Kidney (tissue), 14 donors: ENCODE measurements around the gene ZNF189. TPM values are rescaled to one million over a fixed set of nuclear protein-coding genes. Genes with fewer than 3 reads are reported as not detected.

Experiments
- DNase-seq, 5 donors: peaks; one replicate each; pipeline ENCODE4 v3.0.0-alpha.2; 2013 to 2020
- FAIRE-seq: peaks from 2 replicates; lab custom pipeline; 2012; peaks lifted over from hg19 to GRCh38; lab: Jason Lieb, UNC
- H3K27ac ChIP-seq, 2 donors: one replicate each; pipeline ENCODE4 v1.7.0; 2013; ENCODE audit warnings: low read depth in 2 of 2, low read length in 2 of 2, inconsistent platforms in 1 of 2
- H3K27me3 ChIP-seq: one replicate; pipeline ENCODE4 v1.7.1; 2013; ENCODE audit warnings: low read length, inconsistent platforms; ENCODE audit not compliant: control insufficient read depth, insufficient read depth
- H3K36me3 ChIP-seq, 3 donors: one replicate each; pipeline versions ENCODE4 v1.7.0 to v1.7.1; 2013; ENCODE audit warnings: low read length in 3 of 3, control low read depth in 1 of 3, inconsistent platforms in 1 of 3; ENCODE audit not compliant: insufficient read depth in 3 of 3, control insufficient read depth in 2 of 3
- H3K4me1 ChIP-seq, 3 donors: one replicate each; pipeline versions ENCODE4 v1.7.0 to v1.7.1; 2013; ENCODE audit warnings: low read length in 3 of 3, inconsistent platforms in 1 of 3, low read depth in 1 of 3; ENCODE audit not compliant: control insufficient read depth in 2 of 3, insufficient read depth in 2 of 3
- H3K4me3 ChIP-seq, 3 donors: one replicate each; pipeline versions ENCODE4 v1.7.0 to v1.8.1; 2013; ENCODE audit warnings: low read length in 3 of 3, control low read depth in 1 of 3, inconsistent platforms in 1 of 3
- H3K9ac ChIP-seq, 3 donors: one replicate each; pipeline versions ENCODE4 v1.7.0 to v1.7.1; 2013; ENCODE audit warnings: low read length in 3 of 3, control low read depth in 1 of 3, inconsistent platforms in 1 of 3
- H3K9me3 ChIP-seq, 3 donors: one replicate each; pipeline versions ENCODE4 v1.7.0 to v1.7.1; 2013; ENCODE audit warnings: low read length in 3 of 3, control low read depth in 1 of 3, inconsistent platforms in 1 of 3; ENCODE audit not compliant: control insufficient read depth in 2 of 3, insufficient read depth in 1 of 3
- intact Hi-C: fragments of 100-400 bp; cut with DNase I; formaldehyde crosslinking; loops from one replicate; pipeline ENCODE4 v1.11.1; 2022
- polyA plus RNA-seq: library from polyadenylated mRNA; stranded (reverse); fragments of 350-450 nt; fragmentation: Illumina TruSeq; extraction: RNeasy Lipid Tissue Mini Kit (QIAGEN cat#74804); gene quantifications from one replicate; pipeline ENCODE4 v1.2.3, GENCODE V29; 2014; ENCODE audit warnings: low read depth, low replicate concordance; ENCODE audit not compliant: insufficient read depth
- total RNA-seq: library from RNA; stranded (reverse); fragmentation: NEBNext Ultra II Directional; extraction: Animal tissue kit (Norgen Biotek cat#: 25700); gene quantifications from one replicate; pipeline ENCODE4 v1.2.1, GENCODE V29; 2021
- TF ChIP-seq, protein P1 (sequence below): IDR thresholded peaks from 3 replicates; pipeline ENCODE4 v1.5.1; 2012; ENCODE audit warnings: mild to moderate bottlenecking, moderate library complexity, borderline replicate concordance; ENCODE audit not compliant: insufficient read depth; ENCODE audit errors: extremely low read depth
- donor health status: control.
- donor health status: control.
- donor health status: control.
- donor health status: control.
- donor health status: control.
- donor health status: DM: yes; HTN: yes; CAD: no.
- donor health status: Normal renal cell carcinoma (clear cell type).

ZNF189 gene
- total and polyA plus RNA-seq, 2 donors from 2014 or later = 13.1 to 22.9 TPM

DNA sequence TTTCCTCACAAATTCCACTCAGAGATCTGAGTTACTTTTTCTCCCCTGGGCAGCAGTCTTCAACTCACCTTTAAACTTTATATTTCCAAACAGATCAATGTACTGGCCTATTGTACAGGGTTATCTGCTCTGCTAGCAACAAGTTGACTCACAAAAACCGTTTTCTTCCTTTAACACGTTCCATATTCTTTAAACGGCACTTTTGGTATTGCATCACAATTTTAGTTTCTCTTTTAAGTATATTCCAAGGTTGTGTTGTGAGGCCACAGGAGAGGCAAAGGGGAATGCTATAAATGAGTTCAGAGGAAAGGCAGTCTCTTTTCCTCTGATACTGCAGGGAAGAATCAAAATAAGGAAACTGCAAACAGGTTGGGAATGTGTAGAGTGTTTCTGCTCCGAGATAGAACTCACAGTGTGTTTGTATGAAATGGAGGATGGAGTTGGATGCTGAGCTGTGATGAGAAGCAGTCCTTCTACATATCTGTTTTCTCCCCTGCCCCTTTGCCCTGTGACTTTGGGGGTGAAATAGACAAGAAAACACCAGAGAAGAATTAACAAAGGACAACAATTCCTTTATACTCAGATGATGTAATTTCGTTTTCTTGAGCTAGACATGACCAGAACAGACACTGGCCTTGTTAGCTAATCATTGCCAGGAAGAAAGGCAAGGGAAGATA, 46.8 kb downstream of the ZNF189 start:
- Histone ChIP-seq H3K4me3 (peak overlapping the region in 2 of 3 donors; percentile 1 to 35), H3K27ac (peak overlapping the region; percentile 42 to 75), H3K9me3 (no peaks in the 10 kb centered on the region), H3K27me3 (no peaks in the 10 kb centered on the region), H3K36me3 (no peaks in the 10 kb centered on the region), H3K4me1 (peaks cover 0 to 7% (median 3%) of the 10 kb centered on the region in 3 donors), H3K9ac (peak overlapping the region in 1 of 3 donors; percentile 46)
- TF ChIP-seq, protein P1, sequence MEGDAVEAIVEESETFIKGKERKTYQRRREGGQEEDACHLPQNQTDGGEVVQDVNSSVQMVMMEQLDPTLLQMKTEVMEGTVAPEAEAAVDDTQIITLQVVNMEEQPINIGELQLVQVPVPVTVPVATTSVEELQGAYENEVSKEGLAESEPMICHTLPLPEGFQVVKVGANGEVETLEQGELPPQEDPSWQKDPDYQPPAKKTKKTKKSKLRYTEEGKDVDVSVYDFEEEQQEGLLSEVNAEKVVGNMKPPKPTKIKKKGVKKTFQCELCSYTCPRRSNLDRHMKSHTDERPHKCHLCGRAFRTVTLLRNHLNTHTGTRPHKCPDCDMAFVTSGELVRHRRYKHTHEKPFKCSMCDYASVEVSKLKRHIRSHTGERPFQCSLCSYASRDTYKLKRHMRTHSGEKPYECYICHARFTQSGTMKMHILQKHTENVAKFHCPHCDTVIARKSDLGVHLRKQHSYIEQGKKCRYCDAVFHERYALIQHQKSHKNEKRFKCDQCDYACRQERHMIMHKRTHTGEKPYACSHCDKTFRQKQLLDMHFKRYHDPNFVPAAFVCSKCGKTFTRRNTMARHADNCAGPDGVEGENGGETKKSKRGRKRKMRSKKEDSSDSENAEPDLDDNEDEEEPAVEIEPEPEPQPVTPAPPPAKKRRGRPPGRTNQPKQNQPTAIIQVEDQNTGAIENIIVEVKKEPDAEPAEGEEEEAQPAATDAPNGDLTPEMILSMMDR = no peak
- DNase-seq = peak in 1 of 5 donors; percentile 14
- intact Hi-C loops = no loop called here
- FAIRE-seq = no peak

DNA sequence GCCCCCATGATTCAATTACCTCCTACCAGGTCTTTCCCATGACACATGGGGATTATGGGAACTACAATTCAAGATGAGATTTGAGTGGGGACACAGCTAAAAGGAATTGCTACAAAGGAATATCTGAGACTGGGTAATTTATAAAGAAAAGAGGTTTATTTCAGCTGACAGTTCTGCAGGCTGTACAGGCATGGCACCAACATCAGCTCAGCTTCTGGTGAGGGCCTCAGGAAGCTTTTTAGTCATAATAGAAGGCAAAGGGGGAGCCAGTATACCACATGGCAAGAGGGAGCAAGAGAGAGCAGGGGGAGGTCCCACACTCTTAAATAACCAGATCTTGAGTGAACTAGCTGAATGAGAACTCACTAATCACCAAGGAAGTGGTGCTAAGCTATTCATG, 48.1 kb downstream of the ZNF189 start:
- FAIRE-seq = no peak
- no peaks in the 10 kb centered on the region for H3K9me3 ChIP-seq
- no peaks in the 10 kb centered on the region for H3K36me3 ChIP-seq
- H3K9ac ChIP-seq = no peak overlapping the region
- no peaks in the 10 kb centered on the region for H3K27me3 ChIP-seq
- H3K27ac ChIP-seq = no peak overlapping the region
- DNase-seq = no peak
- peaks cover 0 to 7% (median 3%) of the 10 kb centered on the region in 3 donors for H3K4me1 ChIP-seq
- TF ChIP-seq, protein P1 = no peak
- H3K4me3 ChIP-seq = no peak overlapping the region
- intact Hi-C loops = no loop called here

DNA sequence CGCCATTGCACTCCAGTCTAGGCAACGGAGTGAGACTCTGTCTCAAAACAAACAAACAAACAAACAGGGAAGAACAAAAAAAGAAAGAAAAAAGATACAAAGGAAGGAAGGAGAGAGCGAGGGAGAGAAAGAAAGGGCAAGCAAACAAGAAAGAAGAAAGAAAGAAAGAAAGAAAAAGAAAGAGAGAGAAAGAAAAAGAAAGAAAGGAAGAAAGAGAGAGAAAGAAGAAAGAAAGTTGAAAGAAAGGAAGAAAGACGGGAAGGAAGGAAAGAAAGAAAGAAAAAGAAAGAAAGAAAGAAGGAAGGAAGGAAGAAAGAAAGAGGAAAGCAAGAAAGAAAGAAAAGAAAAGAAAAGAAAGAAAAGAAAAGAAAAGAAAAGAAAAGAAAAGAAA, 50.0 kb downstream of the ZNF189 start:
- FAIRE-seq (no peak), DNase-seq (no peak)
- H3K4me1 ChIP-seq = peaks cover 0 to 3% (median 0%) of the 10 kb centered on the region in 3 donors
- H3K4me3 ChIP-seq = peak overlapping the region in 1 of 3 donors; percentile 60
- no peak overlapping the region for H3K9ac ChIP-seq
- TF ChIP-seq, protein P1 = no peak
- H3K36me3 ChIP-seq = no peaks in the 10 kb centered on the region
- H3K27ac ChIP-seq = no peak overlapping the region
- H3K9me3 ChIP-seq = no peaks in the 10 kb centered on the region
- intact Hi-C loops = no loop called here
- no peaks in the 10 kb centered on the region for H3K27me3 ChIP-seq
